Retinal pigment epithelial cell (primary cell): ENCODE measurements around the gene ARFGEF3.

Source experiments
- DNase-seq: peaks from one replicate; pipeline ENCODE4 v3.0.0-alpha.2; 2010; ENCODE audit warnings: low read depth
- H3K4me3 ChIP-seq: 2 replicates; pipeline ENCODE4 v1.5.1; 2011; ENCODE audit warnings: mild to moderate bottlenecking, low read length, control low read depth, moderate library complexity
- TF ChIP-seq, protein P1 (sequence below): conservative IDR thresholded peaks from 2 replicates; pipeline ENCODE4 v1.5.1; 2011; ENCODE audit warnings: low read depth, low read length, control low read depth, inconsistent platforms

ARFGEF3 gene

DNA sequence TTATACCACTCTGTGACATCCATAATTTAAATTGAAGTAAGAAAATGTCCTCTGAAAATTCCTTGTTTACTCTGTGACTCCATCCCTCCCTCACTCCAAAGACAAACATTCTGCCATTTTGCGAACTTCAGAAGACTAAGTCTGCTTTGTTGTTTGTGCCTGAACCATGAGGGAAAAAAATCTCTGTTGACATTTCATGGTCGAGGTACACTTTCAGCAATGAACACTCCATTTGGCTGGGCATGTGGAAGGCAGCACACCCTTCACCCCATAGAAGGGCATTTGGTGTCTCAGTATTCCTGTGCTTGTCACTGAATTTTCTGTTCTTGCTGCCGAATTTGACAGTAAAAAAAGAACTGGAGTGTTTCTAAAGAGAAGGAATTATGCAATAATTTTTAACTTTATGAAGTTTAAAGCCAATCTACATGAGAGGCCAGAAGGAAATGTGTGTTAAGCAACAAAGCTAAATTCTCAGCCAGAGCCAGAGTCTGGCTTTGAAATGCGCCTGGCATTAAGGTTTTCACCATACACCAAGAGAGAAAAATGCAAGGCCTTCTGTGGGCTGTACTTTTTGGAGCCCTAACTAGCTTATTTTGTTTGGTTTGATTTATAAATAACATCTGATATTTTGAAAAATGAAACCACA is 61.3 kb downstream of the ARFGEF3 start:
- no peak overlapping the region for H3K4me3 ChIP-seq
- DNase-seq, result no peak
- TF ChIP-seq, protein P1, sequence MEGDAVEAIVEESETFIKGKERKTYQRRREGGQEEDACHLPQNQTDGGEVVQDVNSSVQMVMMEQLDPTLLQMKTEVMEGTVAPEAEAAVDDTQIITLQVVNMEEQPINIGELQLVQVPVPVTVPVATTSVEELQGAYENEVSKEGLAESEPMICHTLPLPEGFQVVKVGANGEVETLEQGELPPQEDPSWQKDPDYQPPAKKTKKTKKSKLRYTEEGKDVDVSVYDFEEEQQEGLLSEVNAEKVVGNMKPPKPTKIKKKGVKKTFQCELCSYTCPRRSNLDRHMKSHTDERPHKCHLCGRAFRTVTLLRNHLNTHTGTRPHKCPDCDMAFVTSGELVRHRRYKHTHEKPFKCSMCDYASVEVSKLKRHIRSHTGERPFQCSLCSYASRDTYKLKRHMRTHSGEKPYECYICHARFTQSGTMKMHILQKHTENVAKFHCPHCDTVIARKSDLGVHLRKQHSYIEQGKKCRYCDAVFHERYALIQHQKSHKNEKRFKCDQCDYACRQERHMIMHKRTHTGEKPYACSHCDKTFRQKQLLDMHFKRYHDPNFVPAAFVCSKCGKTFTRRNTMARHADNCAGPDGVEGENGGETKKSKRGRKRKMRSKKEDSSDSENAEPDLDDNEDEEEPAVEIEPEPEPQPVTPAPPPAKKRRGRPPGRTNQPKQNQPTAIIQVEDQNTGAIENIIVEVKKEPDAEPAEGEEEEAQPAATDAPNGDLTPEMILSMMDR, result no peak

DNA sequence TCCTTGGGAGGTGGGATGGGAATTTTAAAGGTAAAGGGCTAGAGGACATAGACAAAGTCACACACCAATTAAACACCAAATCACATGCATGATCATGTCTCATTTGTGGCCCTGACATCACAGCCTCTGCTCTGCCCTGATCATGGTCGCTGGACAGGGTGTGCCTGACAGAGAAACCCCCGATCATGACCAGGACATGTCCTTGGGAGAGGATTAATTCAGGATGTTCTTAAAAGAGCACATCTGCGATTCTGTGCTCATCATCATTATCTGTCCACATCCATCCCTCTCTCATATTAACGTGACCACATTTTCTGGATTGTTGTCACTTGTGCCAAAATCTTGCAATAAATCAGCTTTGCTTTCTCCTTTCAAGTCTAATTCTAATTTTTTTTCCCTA is 64.2 kb downstream of the ARFGEF3 start:
- no peak overlapping the region for H3K4me3 ChIP-seq
- no peak for DNase-seq
- TF ChIP-seq, protein P1, result no peak

DNA sequence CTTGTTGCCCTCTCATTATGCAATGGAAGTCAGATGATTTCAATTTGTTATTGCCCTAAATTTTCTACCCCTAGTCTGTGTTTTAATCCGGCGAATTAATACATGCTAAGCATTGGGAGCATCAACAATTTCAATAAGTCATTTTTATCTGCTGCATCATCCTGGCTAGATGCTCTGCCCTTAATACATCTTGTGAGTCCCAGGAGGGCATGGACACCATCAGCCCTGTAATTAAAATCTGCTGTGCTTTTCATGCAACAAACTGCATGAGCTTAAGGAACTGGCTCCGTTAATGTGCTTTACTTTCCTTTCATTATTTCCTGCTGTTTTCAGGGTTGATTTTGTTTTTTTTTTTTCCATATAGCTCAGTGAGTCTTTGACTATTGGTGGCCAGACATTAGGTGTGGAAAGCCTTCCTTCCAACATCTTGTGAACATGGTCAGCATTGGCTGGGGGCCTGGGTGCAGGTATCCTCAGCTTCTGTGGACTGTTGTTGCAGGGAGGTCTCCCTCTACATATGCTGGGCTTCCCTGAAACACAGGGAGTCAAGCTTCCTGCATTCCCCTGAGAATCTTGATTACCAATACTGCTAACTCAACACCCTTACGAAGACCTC is 65.1 kb downstream of the ARFGEF3 start:
- no peak for DNase-seq
- H3K4me3 ChIP-seq, result no peak overlapping the region
- TF ChIP-seq, protein P1, result no peak

DNA sequence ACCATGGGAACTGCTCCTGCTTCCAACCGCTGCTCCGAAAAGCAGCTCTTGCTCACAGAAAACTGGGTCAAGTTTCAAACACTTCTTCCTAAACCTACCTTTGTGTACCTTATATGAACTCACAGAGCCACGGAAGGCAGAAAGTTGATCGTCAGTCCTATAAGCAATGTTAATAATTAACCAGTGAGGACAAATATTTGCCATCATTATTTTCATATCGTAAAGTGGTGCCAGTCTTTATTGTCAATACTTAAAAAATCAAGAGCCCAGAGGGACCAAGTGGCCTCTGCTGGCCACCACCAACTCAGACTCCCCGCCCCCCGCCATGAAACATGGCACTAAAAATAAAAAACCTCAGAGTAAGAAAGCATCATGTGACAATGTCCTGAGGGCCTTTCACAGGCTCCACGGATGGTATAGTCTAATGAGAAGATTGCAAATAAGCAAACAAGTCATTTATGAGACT is 65.6 kb downstream of the ARFGEF3 start:
- TF ChIP-seq, protein P1, result no peak
- no peak for DNase-seq
- H3K4me3 ChIP-seq, result no peak overlapping the region

DNA sequence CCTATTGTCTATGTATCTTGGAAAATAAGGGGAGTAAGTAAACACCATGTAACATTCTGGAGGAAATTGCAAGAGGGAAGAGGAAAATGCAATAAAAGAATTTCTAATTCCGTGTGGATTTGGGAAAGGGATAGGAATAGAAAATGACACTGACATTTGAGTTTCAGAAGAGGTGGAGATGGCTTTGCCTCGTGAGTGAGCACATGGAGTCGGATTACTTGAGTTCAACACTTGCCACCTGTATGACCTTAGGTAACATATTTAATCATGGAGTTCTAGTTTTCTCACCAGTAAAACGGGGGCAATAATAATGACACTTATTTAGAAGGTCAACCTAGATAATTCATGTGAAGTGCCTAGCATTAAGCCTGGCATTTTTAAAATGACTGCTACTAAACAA is 67.3 kb downstream of the ARFGEF3 start:
- no peak for DNase-seq

DNA sequence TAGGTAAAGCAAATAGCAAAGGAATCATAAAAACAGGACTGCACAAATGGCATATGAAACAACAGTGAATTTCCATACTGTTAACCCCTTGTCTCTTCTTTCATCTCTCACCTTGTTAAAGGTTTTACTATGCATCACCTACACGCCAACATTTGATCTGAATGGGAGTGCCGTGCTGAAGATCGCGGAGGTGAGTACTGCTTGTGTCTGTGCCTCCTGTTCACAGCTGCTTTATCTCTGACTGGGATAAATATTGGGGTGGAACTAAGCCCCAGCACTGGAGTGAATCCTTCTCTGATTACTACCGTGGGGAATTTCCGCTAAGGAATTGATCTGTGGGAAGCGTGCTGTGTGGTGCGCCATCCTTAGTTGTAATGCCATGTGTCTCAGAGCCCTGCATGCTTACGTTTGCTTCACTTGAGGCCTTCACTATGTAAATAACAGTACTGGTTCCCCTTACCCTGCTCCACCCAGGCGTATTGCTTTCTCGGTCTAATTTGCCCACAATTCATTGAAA is 68.0 kb downstream of the ARFGEF3 start:
- DNase-seq, result no peak
- no peak overlapping the region for H3K4me3 ChIP-seq
- TF ChIP-seq, protein P1, result no peak

More for the DNA sequence above, 67.3 kb downstream of the ARFGEF3 start:
- H3K4me3 ChIP-seq, result no peak overlapping the region
- TF ChIP-seq, protein P1, result no peak

DNA sequence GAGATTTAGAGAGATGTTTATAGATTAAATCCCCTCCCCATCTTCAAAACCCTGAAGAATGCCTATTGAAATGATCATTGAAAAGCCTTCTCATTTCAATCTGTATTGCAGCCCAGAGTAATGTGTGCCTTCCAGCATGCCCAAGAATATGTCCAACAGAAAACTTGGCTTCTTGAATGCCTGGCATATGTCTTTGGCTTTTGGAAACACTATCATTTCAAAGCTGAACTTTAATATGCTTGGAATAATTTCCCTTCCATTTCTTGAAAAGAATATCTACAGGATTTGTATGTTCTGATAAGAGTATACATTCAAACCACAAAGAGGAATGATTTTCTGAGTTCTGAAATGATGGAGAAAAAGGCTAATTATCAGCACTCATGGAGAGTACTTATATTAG is 68.5 kb downstream of the ARFGEF3 start:
- no peak for DNase-seq
- no peak overlapping the region for H3K4me3 ChIP-seq
- TF ChIP-seq, protein P1, result no peak
